Pancreas (tissue), 10 donors: Measurements from ENCODE around the gene TMEM62. TPM values are rescaled to one million over a fixed set of nuclear protein-coding genes. Genes with fewer than 3 reads are reported as not detected.

ENCODE experiments used
- ATAC-seq, 4 donors: fragments of 200-7000 bp; cut with Tn5 transposase; one replicate each; pipeline versions ENCODE4 v1.8.0 to v1.9.1; 2020; ENCODE audit warnings: mild to moderate bottlenecking in 4 of 4, moderate library complexity in 4 of 4
- DNase-seq, 6 donors: peaks; one replicate each; pipeline ENCODE4 v3.0.0-alpha.2; 2020
- FAIRE-seq: peaks from 2 replicates; lab custom pipeline; 2012; peaks lifted over from hg19 to GRCh38; lab: Jason Lieb, UNC
- H3K27ac ChIP-seq, 4 donors: fragments of 200-600 bp; sonication (generic); 1 replicate in 3 of 4; 2 replicates in 1 of 4; pipeline versions ENCODE4 v1.5.0 to v1.8.0; 2020
- H3K27me3 ChIP-seq, 4 donors: fragments of 200-600 bp; one replicate each; pipeline ENCODE4 v1.8.0; 2021
- H3K36me3 ChIP-seq, 3 donors: fragments of 200-600 bp; sonication (generic) in 1 of 3; one replicate each; pipeline versions ENCODE4 v1.5.0 to v1.8.0; 2020 to 2021
- H3K4me1 ChIP-seq, 3 donors: fragments of 200-600 bp; one replicate each; pipeline ENCODE4 v1.8.0; 2021
- H3K4me3 ChIP-seq, 4 donors: fragments of 200-600 bp; sonication (generic) in 2 of 4; one replicate each; pipeline versions ENCODE4 v1.5.0 to v1.8.0; 2020 to 2021
- H3K9me3 ChIP-seq, 4 donors: fragments of 200-600 bp; one replicate each; pipeline ENCODE4 v1.8.0; 2021
- CTCF ChIP-seq, 4 donors: fragments of 200-600 bp; sonication (generic) in 3 of 4; IDR thresholded peaks; one replicate each; pipeline versions ENCODE4 v1.5.0 to v1.8.0; 2021; ENCODE audit warnings: antibody characterized with exemption in 4 of 4
- WGBS, 2 donors: extraction: QIAGEN DNeasy Blood & Tissue Kit; methylation state at CpG; one replicate each; pipeline ENCODE4 v1.1.7; 2013; 5-methylcytosine and 5-hydroxymethylcytosine counted together
- intact Hi-C, 3 donors: fragments of 100-400 bp; cut with DNase I; formaldehyde crosslinking; loops; one replicate each; pipeline versions ENCODE4 v1.11.1 to v1.14.2; 2022
- polyA plus RNA-seq, 2 donors: library from polyadenylated mRNA; stranded (reverse); fragments of 200-250 nt; gene quantifications; one replicate each; pipeline ENCODE4 v1.2.3, GENCODE V29; 2013
- total RNA-seq, 6 donors: library from RNA; stranded (reverse); fragmentation: NEBNext Ultra II Directional in 4 of 6; extraction: Animal tissue kit (Norgen Biotek cat#: 25700) in 4 of 6; gene quantifications; one replicate each; pipeline versions ENCODE4 v1.2.1 to v1.2.4, GENCODE V29; 2021 to 2023
- donor health status: healthy with polysubstance abuse.
- donor health status: DM: no; HTN: no; CAD: no; lungs with moderate emphysema.
- donor health status: DM: no; HTN: no; CAD: no.
- donor health status: control.
- donor health status: control.
- donor health status: Bipolar disorder and iron deficiency.
- donor health status: DM: yes; HTN: yes; CAD: no.
- donor health status: DM: no; HTN: no; CAD: no.
- donor health status: DM: no; HTN: no; CAD: no.
- donor health status: DM: yes; HTN: yes; CAD: no.

TMEM62 gene
- total and polyA plus RNA-seq, 8 donors, result 8.1 to 16.8 (median 11.5) TPM

DNA sequence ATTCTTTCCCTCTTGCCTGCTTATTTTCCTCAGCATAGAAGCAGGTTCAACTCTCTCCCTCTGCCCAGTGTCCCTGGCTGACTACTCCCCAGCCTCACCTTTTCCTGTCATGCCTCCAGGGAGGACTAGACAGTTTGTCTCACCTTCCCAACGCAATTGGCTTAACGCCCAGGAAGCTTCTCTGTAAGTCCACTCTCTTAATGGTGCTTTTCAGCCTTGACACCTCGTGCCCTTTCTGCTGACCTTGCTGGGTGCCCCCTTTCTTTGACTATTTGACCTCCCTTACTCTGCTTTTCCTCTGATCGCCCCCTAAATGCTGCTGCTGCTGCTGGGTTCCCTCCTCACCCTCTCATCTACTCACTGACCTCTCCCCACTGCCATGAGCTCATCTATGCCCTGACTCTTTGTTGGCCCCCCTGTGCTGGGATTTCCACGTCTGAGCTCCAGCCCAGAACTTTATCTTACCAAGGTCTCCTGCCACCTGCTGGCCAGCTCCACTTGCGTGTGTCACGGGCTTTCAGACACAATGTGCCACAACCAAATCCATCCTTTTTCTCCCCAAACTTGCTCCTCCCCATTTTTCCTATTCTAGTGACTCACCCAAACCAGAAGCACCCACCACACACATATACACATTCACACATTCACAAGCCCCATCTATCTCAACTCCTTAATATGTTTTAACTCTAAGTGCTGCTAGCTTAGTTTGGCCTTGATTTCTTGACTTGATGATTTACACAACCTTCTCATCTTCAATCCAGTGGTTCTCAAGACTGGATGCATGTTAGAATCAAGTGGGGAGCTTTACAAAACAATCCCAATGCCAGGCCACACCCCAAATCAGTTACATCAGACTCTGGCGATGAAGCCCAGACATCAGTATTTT, 70.9 kb downstream of the TMEM62 start:
- no peak for FAIRE-seq
- intact Hi-C loops, result no loop called here
- WGBS, 2 donors, result 23 to 24% methylated on average over 8 of the region's 8 CpGs

GRCh38 chr15:43206054-43206453, 72.7 kb downstream of the TMEM62 start:
- Histone ChIP-seq H3K36me3 (no peaks in the 10 kb centered on the region), H3K4me1 (no peaks in the 10 kb centered on the region), H3K27ac (no peak overlapping the region), H3K9me3 (no peaks in the 10 kb centered on the region), H3K4me3 (no peak overlapping the region), H3K27me3 (no peaks in the 10 kb centered on the region)
- intact Hi-C loops, result no loop called here
- WGBS, 2 donors, result 54 to 66% methylated on average over 5 of the region's 5 CpGs
- DNase-seq (no peak), ATAC-seq (no peak), FAIRE-seq (no peak)
- no peak for TF ChIP-seq CTCF (IDR thresholded peaks at IDR 0.05)

More for the DNA sequence above, 70.9 kb downstream of the TMEM62 start:
- Histone ChIP-seq H3K36me3 (no peaks in the 10 kb centered on the region), H3K9me3 (no peaks in the 10 kb centered on the region), H3K27ac (no peak overlapping the region), H3K4me1 (no peaks in the 10 kb centered on the region), H3K4me3 (no peak overlapping the region), H3K27me3 (no peaks in the 10 kb centered on the region)
- ATAC-seq (peak; percentile 73 to 88 (median 84)), DNase-seq (peak in 3 of 6 donors; percentile 45 to 55 (median 54))
- TF ChIP-seq CTCF (IDR thresholded peaks at IDR 0.05), result peak; percentile 26 to 43 (median 39)

GRCh38 chr15:43207024-43207423, 73.6 kb downstream of the TMEM62 start:
- DNase-seq, result no peak
- Histone ChIP-seq H3K27me3 (no peaks in the 10 kb centered on the region), H3K4me1 (no peaks in the 10 kb centered on the region), H3K27ac (no peak overlapping the region), H3K36me3 (no peaks in the 10 kb centered on the region), H3K9me3 (no peaks in the 10 kb centered on the region), H3K4me3 (no peak overlapping the region)
- intact Hi-C loops, result no loop called here
- no peak for FAIRE-seq
- 80% methylated on average over 9 of the region's 9 CpGs for WGBS, 2 donors
- no peak for ATAC-seq
- no peak for TF ChIP-seq CTCF (IDR thresholded peaks at IDR 0.05)

DNA sequence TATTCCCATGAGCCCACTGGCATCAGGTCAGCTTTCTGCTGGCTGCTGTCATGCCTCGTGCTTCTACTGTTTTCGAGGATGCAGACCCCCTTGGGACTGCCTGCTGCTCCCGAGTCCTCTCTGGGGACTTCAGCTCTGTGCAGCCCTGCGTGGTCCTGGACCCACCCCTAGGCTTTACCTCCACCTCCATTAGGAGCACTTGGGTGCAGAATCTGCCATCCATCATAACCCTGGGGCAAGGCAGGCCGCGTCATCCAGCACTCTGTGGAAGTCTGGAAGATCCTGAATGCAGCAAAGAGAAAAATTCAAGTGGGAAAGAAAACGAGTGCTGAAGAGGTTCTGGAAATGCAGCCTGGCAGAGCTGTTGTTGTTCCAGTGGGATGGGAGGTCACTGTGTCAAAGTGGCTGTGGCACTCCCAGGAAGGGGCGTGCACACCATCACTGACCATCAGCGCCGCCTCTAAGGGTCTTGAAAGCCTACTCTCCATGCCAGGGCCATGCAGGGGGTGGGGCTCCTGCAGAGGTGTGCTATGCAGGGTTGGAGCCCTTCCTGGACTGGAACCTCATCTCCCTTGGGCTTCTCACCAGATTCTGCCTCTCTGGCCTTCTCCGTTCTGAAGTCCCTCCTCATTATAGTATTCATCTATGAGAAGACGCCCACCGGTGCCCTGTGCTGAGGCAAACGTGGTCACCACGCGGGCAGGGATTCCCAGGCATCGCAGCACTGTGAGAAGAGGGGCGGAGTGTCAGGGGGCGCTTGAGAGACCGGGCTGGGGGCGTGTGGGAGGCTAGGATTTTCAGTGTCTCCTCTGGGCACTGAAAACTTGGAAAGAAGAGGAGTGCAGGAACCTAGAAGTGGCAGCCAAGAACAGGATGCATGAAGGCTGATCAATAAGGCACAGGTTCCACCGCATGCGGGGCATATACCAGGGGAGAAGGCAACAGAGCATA, 74.9 kb downstream of the TMEM62 start:
- no peaks in the 10 kb centered on the region for H3K9me3 ChIP-seq
- intact Hi-C loops, result no loop called here
- H3K27me3 ChIP-seq, result no peaks in the 10 kb centered on the region
- H3K36me3 ChIP-seq, result no peaks in the 10 kb centered on the region
- no peak overlapping the region for H3K27ac ChIP-seq
- ATAC-seq (no peak), DNase-seq (no peak), FAIRE-seq (no peak)
- no peak for TF ChIP-seq CTCF (IDR thresholded peaks at IDR 0.05)
- H3K4me1 ChIP-seq, result no peaks in the 10 kb centered on the region
- no peak overlapping the region for H3K4me3 ChIP-seq
- 39 to 51% methylated on average over 23 of the region's 23 CpGs for whole genome bisulfite sequencing, 2 donors
